Measurements from ENCODE around the gene HOXB2.

- TF ChIP-seq, protein P1, sequence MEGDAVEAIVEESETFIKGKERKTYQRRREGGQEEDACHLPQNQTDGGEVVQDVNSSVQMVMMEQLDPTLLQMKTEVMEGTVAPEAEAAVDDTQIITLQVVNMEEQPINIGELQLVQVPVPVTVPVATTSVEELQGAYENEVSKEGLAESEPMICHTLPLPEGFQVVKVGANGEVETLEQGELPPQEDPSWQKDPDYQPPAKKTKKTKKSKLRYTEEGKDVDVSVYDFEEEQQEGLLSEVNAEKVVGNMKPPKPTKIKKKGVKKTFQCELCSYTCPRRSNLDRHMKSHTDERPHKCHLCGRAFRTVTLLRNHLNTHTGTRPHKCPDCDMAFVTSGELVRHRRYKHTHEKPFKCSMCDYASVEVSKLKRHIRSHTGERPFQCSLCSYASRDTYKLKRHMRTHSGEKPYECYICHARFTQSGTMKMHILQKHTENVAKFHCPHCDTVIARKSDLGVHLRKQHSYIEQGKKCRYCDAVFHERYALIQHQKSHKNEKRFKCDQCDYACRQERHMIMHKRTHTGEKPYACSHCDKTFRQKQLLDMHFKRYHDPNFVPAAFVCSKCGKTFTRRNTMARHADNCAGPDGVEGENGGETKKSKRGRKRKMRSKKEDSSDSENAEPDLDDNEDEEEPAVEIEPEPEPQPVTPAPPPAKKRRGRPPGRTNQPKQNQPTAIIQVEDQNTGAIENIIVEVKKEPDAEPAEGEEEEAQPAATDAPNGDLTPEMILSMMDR (IDR thresholded peaks at IDR 0.05) = no peak
- TF ChIP-seq POLR2AphosphoS5 (IDR thresholded peaks at IDR 0.05) = no peak
Measured at GRCh38 chr17:48527547-48527932, 17.4 kb downstream of the HOXB2 start.

Data from prostate gland (tissue), 2 donors.